Immature natural killer cell (primary cell): Measurements from ENCODE around the gene SAMD1. TPM values are rescaled to one million over a fixed set of nuclear protein-coding genes. Genes with fewer than 3 reads are reported as not detected.
"Not testable (repeated sequence)": the region's sequence is repeated elsewhere in the genome, so short reads cannot be mapped to it uniquely, and the experiment has no call there.

Source experiments
- DNase-seq, 3 donors: peaks; one replicate each; pipeline ENCODE4 v3.0.0; 2022; ENCODE audit warnings: mixed read lengths in 1 of 3
- H3K27ac Mint-ChIP-seq, 6 donors: one replicate each; pipeline ENCODE4 v1.8.0; 2020; ENCODE audit warnings: mixed read lengths in 6 of 6, mild to moderate bottlenecking in 5 of 6, inconsistent platforms in 4 of 6, moderate library complexity in 3 of 6
- H3K27me3 Mint-ChIP-seq, 3 donors: one replicate each; pipeline ENCODE4 v1.8.0; 2020 to 2021; ENCODE audit warnings: low read depth in 3 of 3, mild to moderate bottlenecking in 3 of 3, mixed read lengths in 3 of 3, moderate library complexity in 3 of 3, inconsistent platforms in 1 of 3
- H3K36me3 Mint-ChIP-seq, 3 donors: one replicate each; pipeline ENCODE4 v1.8.0; 2020; ENCODE audit warnings: mixed read lengths in 3 of 3, inconsistent platforms in 2 of 3, mild to moderate bottlenecking in 2 of 3
- H3K4me1 Mint-ChIP-seq, 2 donors: one replicate each; pipeline ENCODE4 v1.8.0; 2020; ENCODE audit warnings: inconsistent platforms in 2 of 2, mild to moderate bottlenecking in 2 of 2, mixed read lengths in 2 of 2, moderate library complexity in 1 of 2
- H3K4me3 Mint-ChIP-seq, 5 donors: one replicate each; pipeline ENCODE4 v1.8.0; 2020; ENCODE audit warnings: mild to moderate bottlenecking in 5 of 5, mixed read lengths in 5 of 5, inconsistent platforms in 3 of 5, moderate library complexity in 3 of 5
- H3K9me3 Mint-ChIP-seq, 6 donors: one replicate each; pipeline ENCODE4 v1.8.0; 2020; ENCODE audit warnings: mild to moderate bottlenecking in 6 of 6, mixed read lengths in 6 of 6, inconsistent platforms in 4 of 6, moderate library complexity in 3 of 6
- polyA plus RNA-seq, 3 donors: library from polyadenylated mRNA; unstranded; fragments of 300-500 nt; fragmentation: Illumina TruSeq; gene quantifications; one replicate each; pipeline ENCODE4 v1.2.3, GENCODE V29; 2021

The SAMD1 gene
- polyA plus RNA-seq, 3 donors from 2014 or later: 1.6 to 3.1 TPM; not detected in 1

DNA sequence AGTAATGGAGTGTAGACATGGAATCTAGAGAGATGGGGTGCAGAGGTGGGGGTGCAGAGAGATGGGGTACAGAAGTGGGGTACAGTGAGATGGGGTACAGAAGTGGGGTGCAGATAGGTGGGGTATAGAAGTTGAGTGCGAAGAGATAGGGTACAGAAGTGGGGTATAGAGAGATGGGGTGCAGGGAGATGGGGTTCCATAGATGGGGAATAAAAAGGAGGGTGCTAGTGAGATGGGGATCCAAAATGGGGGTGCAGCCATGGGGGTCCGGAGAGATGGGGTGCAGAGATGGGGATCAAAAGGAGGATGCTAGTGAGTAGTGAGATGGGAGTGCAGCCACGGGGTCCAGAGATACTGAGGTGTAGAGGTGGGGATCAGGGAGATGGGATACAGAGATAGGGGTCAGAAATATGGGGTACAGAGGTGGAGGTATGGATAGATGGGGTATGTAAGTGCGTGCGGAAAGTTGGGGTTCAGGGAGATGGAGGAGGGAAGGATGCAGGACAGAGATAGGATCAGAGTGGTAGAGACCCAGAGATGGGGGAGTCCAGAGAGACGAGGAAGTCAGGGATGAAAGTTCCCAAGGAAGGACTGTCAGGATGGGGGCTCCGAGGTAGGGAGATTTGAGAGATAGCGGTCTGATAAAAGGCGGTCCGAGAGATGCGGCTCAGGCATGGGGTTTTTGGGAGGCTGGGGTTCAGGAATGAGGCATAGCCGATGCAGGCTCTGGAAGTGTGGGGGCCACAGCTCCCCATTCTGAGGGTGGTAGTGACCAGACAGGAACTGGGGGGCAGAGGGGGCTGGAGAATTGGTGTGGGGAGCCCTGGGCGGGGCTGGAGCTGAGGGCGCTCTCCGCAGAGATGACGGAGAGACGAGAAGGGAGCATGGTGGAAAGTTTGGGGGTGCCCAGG lies 32.1 kb downstream of the SAMD1 start:
- peaks cover 10 to 16% of the 10 kb centered on the region in 2 donors for H3K4me1 Mint-ChIP-seq
- H3K36me3 Mint-ChIP-seq: peaks cover 0 to 5% (median 5%) of the 10 kb centered on the region in 3 donors
- peak overlapping the region in 4 of 5 donors; percentile 12 to 63 (median 47) for H3K4me3 Mint-ChIP-seq
- peak overlapping the region in 1 of 6 donors; percentile 72 for H3K27ac Mint-ChIP-seq
- H3K27me3 Mint-ChIP-seq: peaks cover 6 to 21% (median 15%) of the 10 kb centered on the region in 3 donors
- no peak for DNase-seq
- no peaks in the 10 kb centered on the region for H3K9me3 Mint-ChIP-seq

- Mint-ChIP-seq H3K9me3 (no peaks in the 10 kb centered on the region), H3K4me3 (peak overlapping the region in 4 of 5 donors; percentile 16 to 38 (median 34)), H3K36me3 (peaks cover 10 to 14% (median 10%) of the 10 kb centered on the region in 3 donors), H3K27me3 (peaks cover 6 to 21% (median 15%) of the 10 kb centered on the region in 3 donors), H3K27ac (peak overlapping the region in 1 of 6 donors; percentile 21), H3K4me1 (peaks cover 10 to 16% of the 10 kb centered on the region in 2 donors)
- no peak for DNase-seq
Measured at GRCh38 chr19:14056741-14057356, 33.7 kb downstream of the SAMD1 start.

GRCh38 chr19:14056069-14056666 lies 34.4 kb downstream of the SAMD1 start:
- Mint-ChIP-seq H3K36me3 (peaks cover 13 to 14% (median 13%) of the 10 kb centered on the region in 3 donors), H3K9me3 (no peaks in the 10 kb centered on the region), H3K4me1 (peaks cover 10 to 16% of the 10 kb centered on the region in 2 donors), H3K4me3 (no peak overlapping the region), H3K27ac (no peak overlapping the region), H3K27me3 (peaks cover 6 to 21% (median 15%) of the 10 kb centered on the region in 3 donors)
- no peak for DNase-seq

GRCh38 chr19:14055396-14055795 lies 35.2 kb downstream of the SAMD1 start:
- H3K36me3 Mint-ChIP-seq: peaks cover 15 to 16% (median 16%) of the 10 kb centered on the region in 3 donors
- no peak overlapping the region for H3K4me3 Mint-ChIP-seq
- H3K27me3 Mint-ChIP-seq: peaks cover 6 to 21% (median 15%) of the 10 kb centered on the region in 3 donors
- H3K9me3 Mint-ChIP-seq: no peaks in the 10 kb centered on the region
- peak overlapping the region in 2 of 6 donors; percentile 62 to 75 for H3K27ac Mint-ChIP-seq
- DNase-seq: no peak
- H3K4me1 Mint-ChIP-seq: peaks cover 10 to 16% of the 10 kb centered on the region in 2 donors

DNA sequence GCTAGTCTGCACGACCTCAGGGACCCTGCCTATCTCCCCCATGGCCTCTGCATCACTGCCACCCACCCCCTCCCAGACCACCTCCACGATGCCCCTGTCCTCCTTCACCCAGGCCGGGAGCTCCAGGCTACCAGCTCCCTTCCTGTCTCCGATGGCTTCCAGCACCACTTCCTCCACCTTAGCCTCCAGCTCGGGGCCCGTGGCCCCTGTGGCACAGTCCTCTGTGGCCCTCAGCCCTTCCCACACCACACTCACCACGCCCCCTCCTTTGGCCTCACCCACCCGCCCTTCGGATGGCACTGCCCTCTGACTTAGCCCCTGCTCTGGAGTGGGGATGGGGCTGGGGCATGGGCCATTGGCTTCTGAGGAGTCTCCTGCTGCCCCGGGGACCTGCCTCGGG lies 35.8 kb downstream of the SAMD1 start:
- peaks cover 6 to 21% (median 12%) of the 10 kb centered on the region in 3 donors for H3K27me3 Mint-ChIP-seq
- peaks cover 17 to 22% (median 19%) of the 10 kb centered on the region in 3 donors for H3K36me3 Mint-ChIP-seq
- no peak for DNase-seq
- H3K27ac Mint-ChIP-seq: no peak overlapping the region
- peaks cover 10 to 16% of the 10 kb centered on the region in 2 donors for H3K4me1 Mint-ChIP-seq
- H3K9me3 Mint-ChIP-seq: no peaks in the 10 kb centered on the region
- H3K4me3 Mint-ChIP-seq: no peak overlapping the region

DNA sequence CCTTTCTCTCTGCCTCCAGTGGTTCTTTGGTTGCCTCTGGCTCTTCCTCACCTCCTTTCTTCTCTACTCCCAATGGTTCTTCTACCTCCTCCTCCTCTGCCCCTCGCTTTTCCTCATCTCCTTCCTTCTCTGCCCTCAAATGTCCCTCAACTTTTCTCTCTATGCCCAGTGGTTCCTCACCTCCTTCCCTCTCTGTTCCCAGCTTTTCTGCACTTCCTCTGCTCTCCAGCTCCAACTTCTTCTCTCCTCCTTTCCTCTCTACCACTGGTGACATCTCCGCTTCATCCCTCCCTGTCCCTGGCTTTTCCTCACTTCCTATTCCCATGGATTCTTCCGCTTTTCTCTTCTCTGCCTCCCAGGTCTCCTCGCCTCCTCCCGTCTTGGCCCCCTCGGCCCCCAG lies 36.5 kb downstream of the SAMD1 start:
- peak overlapping the region in 2 of 6 donors; percentile 47 to 57 for H3K27ac Mint-ChIP-seq

DNA sequence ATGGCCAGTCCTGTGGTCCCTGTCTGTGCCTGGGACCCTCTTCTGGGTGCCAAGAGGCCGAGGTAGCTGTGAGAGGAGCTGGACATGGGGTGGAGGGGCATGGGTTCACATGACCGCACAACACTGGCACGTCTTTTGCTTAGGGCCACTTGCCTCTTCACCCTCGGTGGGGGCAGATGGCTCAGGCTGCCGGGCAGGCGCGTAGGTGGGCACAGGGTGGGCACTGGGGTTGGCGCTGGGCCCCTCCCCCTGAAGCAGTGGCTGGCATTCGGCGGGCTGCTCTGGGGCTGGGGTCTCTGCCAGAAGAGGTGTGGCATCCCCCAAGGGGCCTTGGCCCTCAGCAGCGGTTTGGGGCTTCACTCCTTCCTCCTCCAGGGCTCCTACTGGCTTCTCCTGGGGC lies 37.1 kb downstream of the SAMD1 start:
- H3K4me1 Mint-ChIP-seq: peaks cover 9 to 14% of the 10 kb centered on the region in 2 donors
- H3K4me3 Mint-ChIP-seq: no peak overlapping the region
- peaks cover 19 to 25% (median 20%) of the 10 kb centered on the region in 3 donors for H3K36me3 Mint-ChIP-seq
- no peak for DNase-seq
- no peak overlapping the region for H3K27ac Mint-ChIP-seq
- H3K9me3 Mint-ChIP-seq: no peaks in the 10 kb centered on the region
- peaks cover 4 to 10% (median 7%) of the 10 kb centered on the region in 3 donors for H3K27me3 Mint-ChIP-seq

More for the DNA sequence above, 36.5 kb downstream of the SAMD1 start:
- no peaks in the 10 kb centered on the region for H3K9me3 Mint-ChIP-seq
- DNase-seq: no peak
- peaks cover 17 to 22% (median 19%) of the 10 kb centered on the region in 3 donors for H3K36me3 Mint-ChIP-seq
- H3K4me3 Mint-ChIP-seq: no peak overlapping the region
- peaks cover 10 to 16% of the 10 kb centered on the region in 2 donors for H3K4me1 Mint-ChIP-seq
- H3K27me3 Mint-ChIP-seq: peaks cover 6 to 16% (median 10%) of the 10 kb centered on the region in 3 donors

GRCh38 chr19:14053032-14053431 lies 37.5 kb downstream of the SAMD1 start:
- Mint-ChIP-seq H3K27me3 (peaks cover 0 to 7% (median 5%) of the 10 kb centered on the region in 3 donors), H3K27ac (peak overlapping the region in 1 of 6 donors; percentile 48), H3K4me1 (peaks cover 7 to 11% of the 10 kb centered on the region in 2 donors), H3K36me3 (peaks cover 19 to 28% (median 22%) of the 10 kb centered on the region in 3 donors), H3K4me3 (no peak overlapping the region), H3K9me3 (no peaks in the 10 kb centered on the region)
- no peak for DNase-seq

GRCh38 chr19:14052470-14052869 lies 38.1 kb downstream of the SAMD1 start:
- no peak overlapping the region for H3K4me3 Mint-ChIP-seq
- H3K9me3 Mint-ChIP-seq: no peaks in the 10 kb centered on the region
- peaks cover 19 to 28% (median 22%) of the 10 kb centered on the region in 3 donors for H3K36me3 Mint-ChIP-seq
- H3K4me1 Mint-ChIP-seq: peaks cover 7% of the 10 kb centered on the region in 2 donors
- H3K27me3 Mint-ChIP-seq: peaks cover 0 to 7% (median 2%) of the 10 kb centered on the region in 3 donors
- H3K27ac Mint-ChIP-seq: peak overlapping the region in 4 of 6 donors; percentile 16 to 68 (median 50)
- no peak for DNase-seq

DNA sequence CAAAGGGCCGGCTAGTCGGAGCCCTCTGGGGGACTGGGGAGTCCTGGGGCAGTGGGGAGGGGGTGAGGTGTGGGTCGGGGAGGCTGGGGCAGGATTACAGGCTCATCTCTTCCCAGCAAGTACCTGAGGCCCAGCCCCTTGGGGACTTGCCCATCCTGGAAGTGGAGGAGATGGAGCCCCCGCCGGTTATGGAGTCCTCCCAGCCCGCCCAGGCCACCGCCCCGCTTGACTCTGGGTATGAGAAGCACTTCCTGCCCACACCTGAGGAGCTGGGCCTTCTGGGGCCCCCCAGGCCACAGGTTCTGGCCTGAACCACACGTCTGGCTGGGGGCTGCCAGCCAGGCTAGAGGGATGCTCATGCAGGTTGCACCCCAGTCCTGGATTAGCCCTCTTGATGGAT lies 38.6 kb downstream of the SAMD1 start:
- H3K4me1 Mint-ChIP-seq: peaks cover 6 to 7% of the 10 kb centered on the region in 2 donors
- H3K27me3 Mint-ChIP-seq: peaks cover 0 to 7% (median 2%) of the 10 kb centered on the region in 3 donors
- no peak for DNase-seq
- peaks cover 19 to 28% (median 22%) of the 10 kb centered on the region in 3 donors for H3K36me3 Mint-ChIP-seq
- H3K4me3 Mint-ChIP-seq: no peak overlapping the region
- peak overlapping the region in 3 of 6 donors; percentile 16 to 68 (median 59) for H3K27ac Mint-ChIP-seq
- no peaks in the 10 kb centered on the region for H3K9me3 Mint-ChIP-seq

GRCh38 chr19:14050961-14051360 lies 39.6 kb downstream of the SAMD1 start:
- H3K9me3 Mint-ChIP-seq, H3K4me1 Mint-ChIP-seq, H3K27me3 Mint-ChIP-seq, DNase-seq, H3K4me3 Mint-ChIP-seq, H3K27ac Mint-ChIP-seq: not testable (repeated sequence)
- peaks cover 20 to 28% (median 22%) of the 10 kb centered on the region in 3 donors for H3K36me3 Mint-ChIP-seq

- no peak overlapping the region for H3K4me3 Mint-ChIP-seq
- no peak for DNase-seq
- no peaks in the 10 kb centered on the region for H3K9me3 Mint-ChIP-seq
- H3K27me3 Mint-ChIP-seq: peaks cover 0 to 4% (median 2%) of the 10 kb centered on the region in 3 donors
- H3K4me1 Mint-ChIP-seq: peaks cover 4 to 7% of the 10 kb centered on the region in 2 donors
- H3K27ac Mint-ChIP-seq: peak overlapping the region in 3 of 6 donors; percentile 21 to 48 (median 45)
- peaks cover 22 to 28% (median 23%) of the 10 kb centered on the region in 3 donors for H3K36me3 Mint-ChIP-seq
Measured at GRCh38 chr19:14050512-14050911, 40.0 kb downstream of the SAMD1 start.

- Mint-ChIP-seq H3K27ac (peak overlapping the region in 5 of 6 donors; percentile 46 to 81 (median 64)), H3K4me1 (peaks cover 4 to 7% of the 10 kb centered on the region in 2 donors), H3K4me3 (no peak overlapping the region), H3K9me3 (no peaks in the 10 kb centered on the region), H3K36me3 (peaks cover 17 to 28% (median 18%) of the 10 kb centered on the region in 3 donors), H3K27me3 (no peaks in the 10 kb centered on the region)
- DNase-seq: peak; percentile 69 to 73 (median 73)
Measured at GRCh38 chr19:14048443-14049153, 42.0 kb downstream of the SAMD1 start.
